ENCODE data around the gene RNF11.
A peak's percentile ranks its signal among the peaks of the same experiment; 100 is the strongest.
"Not testable (repeated sequence)": the region's sequence is repeated elsewhere in the genome, so short reads cannot be mapped to it uniquely, and the experiment has no call there.

Gene RNF11, protein sequence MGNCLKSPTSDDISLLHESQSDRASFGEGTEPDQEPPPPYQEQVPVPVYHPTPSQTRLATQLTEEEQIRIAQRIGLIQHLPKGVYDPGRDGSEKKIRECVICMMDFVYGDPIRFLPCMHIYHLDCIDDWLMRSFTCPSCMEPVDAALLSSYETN

DNA sequence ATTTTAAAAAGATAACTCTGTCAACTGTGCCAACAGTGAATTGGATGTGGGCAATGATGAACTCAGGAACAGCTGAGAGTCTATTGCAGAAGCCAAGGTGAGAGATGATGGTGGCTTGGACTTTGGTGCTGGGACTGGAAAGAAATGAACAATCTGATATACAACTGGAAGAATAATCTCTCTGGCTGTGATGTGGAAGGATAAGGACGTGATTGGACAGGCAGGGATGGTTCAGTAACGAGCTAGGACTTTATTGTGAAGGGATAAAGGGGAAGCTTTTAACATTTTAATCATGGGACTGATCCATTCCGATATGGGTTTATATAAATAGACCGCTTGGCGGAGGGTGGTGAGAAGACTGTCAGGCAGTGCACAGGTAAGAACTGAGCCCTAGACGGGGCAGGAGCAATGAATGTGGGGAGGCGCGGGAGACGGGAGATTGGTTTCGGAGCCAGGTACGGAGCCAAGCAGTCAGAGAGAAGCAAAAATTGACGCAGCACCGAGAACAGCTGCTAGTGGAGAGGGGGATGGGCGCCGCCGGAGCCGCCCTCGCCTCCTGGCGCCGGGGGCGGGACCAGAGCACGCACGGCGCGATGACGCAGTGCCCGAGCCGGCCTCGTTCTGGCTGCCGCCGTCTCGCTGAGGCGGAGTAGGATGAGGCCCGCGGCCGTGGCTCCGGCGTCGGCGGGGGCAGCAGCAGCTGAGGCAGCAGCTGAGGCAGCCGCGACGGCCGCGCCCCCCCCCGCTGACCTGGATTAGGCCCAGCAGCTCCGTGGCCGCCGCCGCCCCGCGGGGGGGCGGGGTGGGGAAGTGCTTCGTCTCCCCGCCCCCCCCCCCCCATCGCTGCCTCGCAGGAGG is at the start of gene RNF11:
Gene RNF11 (plus strand): TSS at position 601 of the 858 bp plus-strand sequence. CDS start 484 bp downstream, outside the sequence.
- DNase-seq (ENCODE audit: low read depth, low spot score): peak; percentile 98

DNA sequence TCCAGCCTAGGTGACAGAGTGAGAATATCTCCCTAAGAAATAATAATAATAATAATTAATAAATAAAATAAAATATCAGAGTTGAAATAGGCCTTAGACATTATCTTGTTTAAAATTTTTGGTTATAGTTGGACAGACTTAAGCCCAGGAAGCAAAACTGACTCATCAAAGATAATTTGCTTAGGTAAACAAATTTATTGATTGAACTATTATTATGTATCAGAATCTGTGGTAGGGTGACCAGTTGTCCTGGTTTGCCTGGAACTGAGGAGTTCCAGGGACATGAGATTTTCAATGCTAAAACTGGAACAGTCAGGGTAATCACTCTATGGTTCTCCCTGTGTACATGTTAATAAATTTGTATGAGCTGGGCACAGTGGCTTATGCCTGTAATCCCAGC is 47.8 kb upstream of the RNF11 start:
- DNase-seq (ENCODE audit: low read depth, low spot score): no peak

DNA sequence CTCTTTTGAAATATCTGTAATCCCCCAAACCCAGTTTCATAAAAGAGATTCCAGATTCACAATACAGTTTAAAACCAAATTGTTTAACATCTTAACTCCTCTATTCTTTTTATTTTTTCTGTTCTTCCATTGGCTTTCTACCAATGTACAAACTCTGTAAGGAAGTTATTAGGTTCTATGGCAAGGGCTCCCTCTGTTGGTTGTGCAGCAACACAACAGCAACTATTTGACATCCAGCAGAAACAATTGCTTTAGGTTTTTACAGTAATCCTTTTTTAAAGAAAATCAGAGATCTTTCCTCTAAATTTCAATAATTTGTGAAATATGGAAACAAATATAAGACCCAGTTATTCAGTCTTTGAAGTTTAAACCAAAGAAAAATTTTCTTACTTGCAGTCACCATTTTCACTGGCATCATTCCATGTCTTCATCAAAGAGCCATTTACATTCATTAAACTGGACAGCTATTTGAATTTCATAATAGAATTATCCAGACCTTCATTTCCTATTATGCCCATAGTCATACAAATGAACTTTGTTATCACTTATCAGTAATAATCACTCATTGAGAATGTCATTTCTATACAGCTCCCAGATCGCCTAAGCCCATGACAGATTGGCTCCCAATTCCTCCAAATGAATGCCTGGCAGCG is 46.5 kb upstream of the RNF11 start:
- peak; percentile 83 for DNase-seq (ENCODE audit: low read depth, low spot score)

DNA sequence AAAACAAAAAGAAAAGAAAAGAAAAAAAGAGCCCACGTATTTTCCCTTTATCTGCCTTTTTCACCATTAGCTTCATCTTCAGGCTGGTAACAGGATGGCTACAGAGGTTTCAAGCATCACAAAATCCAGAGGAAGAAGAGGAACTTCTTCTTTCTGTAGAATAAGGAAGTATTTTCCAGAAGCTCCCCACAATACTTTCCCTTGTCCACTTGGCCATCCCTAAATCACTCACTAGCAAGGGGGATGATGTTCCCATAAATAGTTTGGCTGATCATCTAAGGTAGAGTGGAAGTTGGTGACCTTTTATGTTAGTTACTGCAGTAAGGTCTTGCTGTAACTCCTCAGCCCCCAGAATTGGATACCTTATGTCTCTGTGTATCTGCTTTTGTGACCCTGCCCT is 45.1 kb upstream of the RNF11 start:
- no peak for DNase-seq (ENCODE audit: low read depth, low spot score)

DNA sequence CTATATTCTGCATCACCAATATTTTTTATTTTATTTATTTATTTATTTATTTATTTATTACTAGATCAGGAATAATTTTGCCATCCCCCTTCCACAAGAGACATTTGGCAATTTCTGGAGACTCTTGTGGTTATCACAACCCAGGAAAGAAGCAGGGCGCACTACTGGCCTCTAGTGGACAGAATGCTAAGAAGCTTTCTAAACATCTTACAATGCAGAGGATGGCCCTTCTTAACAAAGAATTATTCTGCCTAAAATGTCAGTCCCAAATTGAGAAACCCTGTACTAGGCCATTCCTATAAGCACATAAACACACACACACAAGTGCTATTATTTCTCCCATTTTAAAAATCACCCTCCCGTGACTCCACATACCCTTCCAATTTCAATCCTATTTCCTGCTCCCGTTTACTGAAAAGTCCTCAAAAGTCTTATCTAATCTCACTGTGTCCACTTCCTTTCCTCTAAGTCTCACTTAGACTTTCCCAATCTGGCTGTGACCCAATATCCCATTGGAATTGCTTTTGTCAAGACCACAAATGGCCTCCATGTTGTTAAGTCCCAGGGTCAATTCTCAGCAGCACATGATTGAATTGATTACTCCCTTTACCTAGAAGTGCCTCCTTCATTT is 43.7 kb upstream of the RNF11 start:
- peak; percentile 89 for DNase-seq (ENCODE audit: low read depth, low spot score)

DNA sequence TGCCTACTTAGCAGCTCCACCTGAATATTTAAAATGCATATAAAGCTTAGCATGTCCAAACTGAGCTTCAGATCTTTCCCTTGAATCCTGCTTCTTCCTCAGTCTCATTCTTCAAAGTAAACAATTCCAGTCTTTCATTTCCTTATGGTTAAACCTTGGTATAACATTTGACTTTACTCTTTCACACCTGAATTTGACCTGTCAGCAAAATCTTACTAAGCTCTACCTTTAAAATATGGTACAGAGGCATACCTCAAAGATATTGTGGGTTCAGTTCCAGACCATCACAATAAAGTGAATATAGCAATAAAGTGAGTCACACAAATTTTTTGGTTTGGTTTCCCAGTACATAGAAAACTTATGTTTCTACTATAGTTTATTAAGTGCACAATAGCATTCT is 42.5 kb upstream of the RNF11 start:
- DNase-seq (ENCODE audit: low read depth, low spot score): no peak

DNA sequence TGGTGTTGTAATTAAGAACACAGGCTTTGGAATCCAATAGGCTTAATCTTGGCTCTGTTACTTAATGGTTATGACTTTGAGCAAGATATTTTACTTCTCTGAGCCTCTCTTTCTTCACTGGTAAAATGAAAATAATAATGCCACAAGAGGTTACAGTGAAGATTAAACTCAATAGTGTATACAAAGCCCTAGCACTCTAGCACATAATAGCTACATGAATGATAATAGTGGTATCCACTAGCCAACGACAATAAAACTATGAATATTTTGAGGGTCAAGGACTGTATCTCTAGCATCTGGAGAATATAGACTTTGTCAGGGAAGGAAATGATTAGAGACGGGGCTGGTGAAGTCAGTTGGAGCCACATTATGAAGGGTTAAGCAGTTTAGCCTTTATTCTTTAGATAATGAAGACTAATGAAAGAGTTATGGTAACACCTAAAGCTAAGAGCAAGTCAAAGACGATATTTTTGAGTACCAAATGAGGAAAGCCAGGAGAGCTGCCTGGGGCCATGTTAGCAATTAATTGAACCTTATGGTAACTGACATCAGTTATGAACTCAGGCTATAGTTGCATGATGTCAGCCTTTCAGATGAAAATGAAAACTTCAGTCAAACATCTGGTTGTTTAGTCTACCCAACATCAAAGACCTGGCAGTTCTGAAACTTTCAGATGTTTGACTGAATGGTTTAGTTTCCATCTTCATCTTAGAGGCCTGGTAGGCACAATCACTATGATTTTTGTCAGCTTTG is 32.8 kb upstream of the RNF11 start:
- DNase-seq (ENCODE audit: low read depth, low spot score): no peak

DNA sequence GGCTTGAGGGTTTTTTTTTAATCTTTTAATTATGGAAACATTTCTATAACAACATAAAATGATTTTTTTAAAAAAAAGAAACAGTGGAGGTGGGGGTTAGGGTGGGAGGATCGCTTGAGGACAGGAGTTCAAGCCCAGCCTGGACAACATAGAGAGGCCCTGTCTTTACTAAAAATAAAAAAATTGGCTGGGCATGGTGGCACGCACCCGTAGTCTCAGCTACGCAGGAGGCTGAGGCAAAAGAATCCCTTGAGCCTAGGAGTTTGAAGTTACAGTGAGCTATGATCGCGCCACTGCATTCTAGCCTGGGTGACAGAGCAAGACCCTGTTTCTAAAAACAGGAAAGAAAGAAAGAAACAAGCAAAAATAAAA is 32.2 kb upstream of the RNF11 start:
- no peak for DNase-seq (ENCODE audit: low read depth, low spot score)

DNA sequence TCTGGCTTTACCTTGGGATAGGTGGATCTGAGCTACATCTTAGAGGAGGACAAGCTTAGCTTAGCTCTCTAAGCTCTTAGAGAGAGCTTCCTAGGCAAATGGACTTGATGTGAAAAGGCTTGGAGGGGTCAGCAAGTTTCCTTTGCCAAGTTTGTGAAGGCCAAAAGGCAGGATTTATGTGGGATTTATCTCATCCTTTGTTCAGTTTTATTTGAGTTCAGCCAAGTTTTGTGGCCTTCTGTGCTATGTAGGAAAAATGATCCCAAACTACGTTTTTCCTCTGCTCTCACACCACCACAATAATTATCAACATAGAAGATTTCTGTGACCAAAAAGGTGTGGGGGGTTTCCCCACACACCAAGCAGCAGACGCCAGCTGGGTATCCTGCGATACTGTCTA is 26.0 kb upstream of the RNF11 start:
- no peak for DNase-seq (ENCODE audit: low read depth, low spot score)

DNA sequence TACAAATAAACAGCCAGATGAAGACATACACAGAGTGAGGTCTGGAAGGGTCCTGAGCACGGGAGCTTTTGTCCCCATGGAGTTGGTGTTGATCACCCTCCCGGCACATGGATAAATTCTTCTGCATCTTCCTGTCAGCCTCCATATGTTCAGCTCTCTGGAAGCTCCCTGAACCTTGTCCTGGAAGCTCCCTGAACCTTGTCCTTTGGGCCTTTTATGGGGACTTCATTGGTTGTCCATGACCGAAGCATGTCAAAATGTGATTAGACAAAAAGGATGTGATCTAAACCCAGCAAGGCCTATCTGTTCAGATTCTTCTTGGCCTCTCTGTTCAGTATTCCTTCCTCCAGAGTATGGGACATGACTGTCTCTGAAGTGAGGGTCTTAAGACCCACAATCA is 25.4 kb upstream of the RNF11 start:
- no peak for DNase-seq (ENCODE audit: low read depth, low spot score)

DNA sequence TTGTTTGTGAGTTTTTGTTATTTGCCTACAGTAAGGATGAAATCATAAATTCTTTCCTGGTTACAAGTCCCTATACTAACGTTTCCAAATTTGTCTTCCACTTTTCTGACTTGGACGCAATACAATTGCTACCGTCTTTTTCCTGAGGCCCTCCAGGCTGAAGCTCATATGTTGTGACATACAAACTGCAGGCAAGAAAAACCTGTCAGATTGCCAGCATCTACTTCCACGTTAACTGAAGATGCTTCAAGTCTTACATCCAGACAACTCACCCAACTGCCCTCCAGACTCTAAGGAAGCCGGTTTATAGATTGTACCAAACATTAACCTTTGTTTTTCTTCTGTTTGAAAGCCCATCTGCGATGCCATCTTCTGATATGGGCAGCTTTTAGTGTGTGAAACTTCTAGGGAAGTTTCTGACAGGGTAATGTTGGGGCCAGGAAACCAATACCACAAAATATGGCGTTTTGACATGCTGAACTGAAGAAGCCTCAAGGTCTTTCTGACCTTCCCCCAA is 21.4 kb upstream of the RNF11 start:
- peak; percentile 24 for DNase-seq (ENCODE audit: low read depth, low spot score)

DNA sequence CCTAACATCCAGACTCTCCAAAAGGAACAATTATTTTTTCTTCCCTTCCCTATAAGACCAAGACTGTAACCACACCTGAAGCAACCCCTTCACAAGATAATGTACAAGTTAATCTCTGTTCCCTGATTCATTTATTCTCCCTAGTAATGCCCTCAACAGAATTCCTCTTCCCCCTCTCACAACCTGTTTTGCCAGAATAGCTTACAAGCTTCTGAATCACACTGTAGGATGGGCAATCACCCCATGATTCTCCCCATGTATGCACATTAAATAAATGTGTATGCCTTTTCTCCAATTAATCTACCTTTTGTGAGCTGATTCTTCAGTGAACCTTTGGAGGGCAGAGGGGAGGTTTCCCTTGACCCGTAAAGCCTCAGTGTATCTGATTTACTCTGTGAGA is 20.9 kb upstream of the RNF11 start:
- no peak for DNase-seq (ENCODE audit: low read depth, low spot score)

DNA sequence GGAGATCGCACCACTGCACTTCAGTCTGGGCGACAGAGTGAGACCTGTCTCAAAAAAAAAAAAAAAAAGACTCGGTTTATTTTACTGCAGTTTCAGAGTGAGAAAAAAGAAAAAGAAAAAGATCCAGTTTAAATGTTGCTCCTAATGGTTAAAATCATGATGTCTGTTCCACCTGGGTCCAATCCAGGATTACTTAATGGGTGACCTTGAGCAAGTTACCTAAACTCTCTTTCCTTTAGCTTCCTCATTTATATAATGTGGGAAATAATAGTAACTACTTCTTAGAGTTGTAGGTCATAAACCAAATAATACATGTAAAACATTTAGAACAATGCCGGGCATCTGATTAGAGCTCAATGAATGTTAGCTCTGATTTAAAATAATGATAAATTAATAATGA is 19.4 kb upstream of the RNF11 start:
- DNase-seq (ENCODE audit: low read depth, low spot score): no peak

DNA sequence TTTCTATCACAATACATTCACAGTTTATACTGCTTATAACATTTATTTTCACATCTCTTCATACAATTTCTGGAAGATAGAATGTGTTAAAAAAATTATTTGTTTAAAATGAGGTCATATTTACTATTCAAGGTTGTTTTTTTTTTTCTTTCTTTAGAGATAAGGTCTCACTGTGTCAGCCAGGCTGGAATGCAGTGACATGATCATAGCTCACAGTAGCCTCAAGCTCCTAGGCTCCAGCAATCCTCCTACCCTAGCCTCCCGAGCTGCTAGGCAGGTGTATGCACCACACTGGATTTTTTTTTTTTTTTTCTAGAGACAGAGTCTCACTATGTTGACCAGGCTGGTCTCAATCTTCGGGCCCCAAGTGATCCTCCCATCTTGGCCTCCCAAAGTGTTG is 19.0 kb upstream of the RNF11 start:
- DNase-seq (ENCODE audit: low read depth, low spot score): no peak

DNA sequence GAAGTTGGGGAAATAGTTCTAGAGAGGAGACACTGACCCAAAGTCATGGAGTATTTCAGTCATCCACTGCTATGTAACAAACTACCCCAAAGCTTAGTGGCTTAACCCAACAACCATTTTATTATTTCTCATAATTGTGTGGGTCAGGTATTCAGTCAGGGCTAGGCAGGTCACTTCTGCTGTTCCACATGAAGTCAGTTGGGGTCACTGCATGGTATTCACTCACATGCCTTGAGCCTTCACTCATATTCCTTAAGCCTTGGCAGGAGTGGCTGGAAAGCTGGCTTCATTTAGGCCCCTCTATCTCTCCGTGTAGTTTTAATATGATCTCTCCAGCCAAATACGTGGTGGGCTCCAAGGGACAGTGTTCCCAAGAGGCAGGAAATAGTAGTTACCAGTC is 17.5 kb upstream of the RNF11 start:
- DNase-seq (ENCODE audit: low read depth, low spot score): no peak

DNA sequence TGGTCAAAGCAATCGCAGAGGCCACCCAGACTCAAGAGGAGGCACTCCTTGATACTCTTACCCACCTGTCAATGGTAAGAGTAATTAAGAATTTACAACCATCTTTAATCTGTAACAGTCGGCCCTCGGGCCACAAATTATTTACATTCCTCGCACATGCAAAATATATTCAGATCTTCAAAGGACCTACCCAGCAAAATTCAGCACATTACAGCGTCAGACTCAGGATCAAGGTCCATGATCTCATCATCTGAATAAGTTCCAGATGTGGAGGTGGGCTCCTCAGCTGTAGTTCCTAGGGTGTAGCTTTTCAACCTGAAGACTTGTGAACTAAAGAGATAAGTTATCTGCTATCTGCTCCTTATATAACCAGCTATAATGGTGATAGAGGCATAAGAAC is 17.1 kb upstream of the RNF11 start:
- DNase-seq (ENCODE audit: low read depth, low spot score): no peak

DNA sequence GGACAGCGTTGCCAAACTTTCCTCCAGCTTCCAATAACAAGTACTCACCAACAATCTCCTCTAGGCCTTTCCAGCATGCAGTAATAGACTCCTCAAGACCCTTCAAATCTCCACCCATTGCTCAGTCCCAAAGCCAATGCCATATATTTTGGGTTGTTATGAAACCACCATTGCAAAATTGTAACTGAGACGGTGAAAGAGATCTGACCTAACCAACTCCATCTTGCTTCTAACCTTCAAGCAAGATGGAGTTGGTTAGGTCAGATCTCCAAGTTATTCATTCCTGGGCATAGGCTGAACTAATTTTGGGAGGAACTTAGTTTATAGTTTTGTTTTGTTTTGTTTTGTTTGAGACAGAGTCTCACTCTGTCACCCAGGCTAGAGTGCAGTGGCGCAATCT is 14.5 kb upstream of the RNF11 start:
- not testable (repeated sequence) for DNase-seq (ENCODE audit: low read depth, low spot score)

DNA sequence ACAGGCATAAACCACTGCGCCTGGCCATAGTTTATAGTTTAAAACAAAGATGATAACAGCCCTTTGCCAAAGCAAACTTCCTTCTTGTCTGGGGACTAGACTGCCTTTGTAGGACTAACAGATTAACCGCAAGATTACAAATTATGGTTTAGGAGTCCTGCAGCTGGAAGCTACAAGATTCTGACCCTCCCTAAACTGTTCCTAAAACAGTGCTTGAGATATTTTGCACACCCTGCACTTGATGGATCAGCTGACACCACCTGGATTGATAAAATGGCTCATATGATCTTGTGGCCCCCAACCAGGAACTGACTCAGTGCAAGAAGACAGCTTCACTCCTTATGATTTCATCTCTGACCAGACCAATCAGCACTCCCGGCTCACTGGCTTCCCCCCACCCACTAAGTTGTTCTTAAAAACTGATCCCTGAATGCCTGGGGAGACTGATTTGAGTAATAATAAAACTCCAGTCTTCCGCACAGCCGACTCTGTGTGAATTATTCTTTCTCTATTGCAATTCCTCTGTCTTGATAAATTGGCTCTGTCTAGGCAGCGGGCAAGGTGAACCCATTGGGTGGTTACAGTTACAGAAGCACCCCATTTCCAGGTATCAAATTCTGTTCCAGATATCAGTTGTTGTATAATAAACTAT is 13.8 kb upstream of the RNF11 start:
- DNase-seq (ENCODE audit: low read depth, low spot score): no peak

DNA sequence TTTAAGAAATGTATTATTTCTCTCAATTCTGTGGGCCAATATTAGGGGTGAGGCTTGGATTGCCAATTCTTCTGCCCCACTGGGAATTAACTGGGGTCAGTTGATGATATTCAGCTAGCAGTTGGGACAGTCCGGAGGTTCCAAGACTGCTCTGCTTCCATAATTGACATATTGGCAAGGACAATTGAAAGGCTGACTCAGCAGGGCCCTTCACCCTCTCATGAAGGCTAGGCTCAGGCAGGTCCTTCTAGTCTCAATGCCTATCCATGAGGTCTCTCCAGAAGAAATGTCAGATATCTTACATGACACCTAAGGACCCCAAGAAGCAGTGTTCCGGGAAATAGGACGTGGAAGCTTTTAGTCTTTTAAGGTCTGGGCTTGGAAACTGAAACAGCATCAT is 13.3 kb upstream of the RNF11 start:
- no peak for DNase-seq (ENCODE audit: low read depth, low spot score)

DNA sequence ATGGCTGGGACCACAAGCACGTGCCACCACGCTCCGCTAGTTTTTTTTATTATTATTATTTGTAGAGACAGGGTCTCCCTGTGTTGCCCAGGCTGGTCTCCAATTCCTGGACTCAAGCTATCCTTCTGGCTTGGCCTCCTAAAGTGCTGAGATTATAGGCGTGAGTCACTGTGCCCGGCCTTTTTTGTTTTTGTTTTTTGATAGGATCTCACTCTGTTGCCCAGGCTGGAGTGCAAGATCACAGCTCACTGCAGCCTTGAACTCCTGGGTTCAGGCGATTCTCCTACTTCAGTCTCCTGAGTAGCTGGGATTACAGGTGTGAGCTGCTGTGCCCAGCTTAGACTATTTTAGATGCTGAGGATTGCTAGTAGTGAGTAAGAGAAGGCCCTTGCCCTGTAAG is 11.8 kb upstream of the RNF11 start:
- DNase-seq (ENCODE audit: low read depth, low spot score): no peak
